RWPE1 (cell line): ENCODE data around the gene ITGAX.
"Not testable (repeated sequence)": the region's sequence is repeated elsewhere in the genome, so short reads cannot be mapped to it uniquely, and the experiment has no call there.

ENCODE experiments used
- CTCF ChIA-PET: fragments of 350-600 bp; sonication (Branson Sonifier 250); formaldehyde crosslinking; extraction: SDS; loops from one replicate; lab custom pipeline; 2021; lab: Yijun Ruan, JAX
- POLR2A ChIA-PET: fragments of 400-600 bp; formaldehyde crosslinking; extraction: SDS; loops from one replicate; lab custom pipeline; 2020; ENCODE audit warnings: antibody characterized with exemption; ENCODE audit not compliant: low non-redundant PET; lab: Yijun Ruan, JAX
- DNase-seq: peaks from one replicate; pipeline ENCODE4 v3.0.0; 2012; ENCODE audit warnings: low spot score
- H3K27ac ChIP-seq: fragments of 450-650 bp; 2 replicates; pipeline ENCODE4 v1.5.1; 2017
- TF ChIP-seq, protein P1 (sequence below): fragments of 450-650 bp; conservative IDR thresholded peaks from 2 replicates; pipeline ENCODE4 v1.5.1; 2017; ENCODE audit warnings: low read depth, mild to moderate bottlenecking

Gene ITGAX

DNA sequence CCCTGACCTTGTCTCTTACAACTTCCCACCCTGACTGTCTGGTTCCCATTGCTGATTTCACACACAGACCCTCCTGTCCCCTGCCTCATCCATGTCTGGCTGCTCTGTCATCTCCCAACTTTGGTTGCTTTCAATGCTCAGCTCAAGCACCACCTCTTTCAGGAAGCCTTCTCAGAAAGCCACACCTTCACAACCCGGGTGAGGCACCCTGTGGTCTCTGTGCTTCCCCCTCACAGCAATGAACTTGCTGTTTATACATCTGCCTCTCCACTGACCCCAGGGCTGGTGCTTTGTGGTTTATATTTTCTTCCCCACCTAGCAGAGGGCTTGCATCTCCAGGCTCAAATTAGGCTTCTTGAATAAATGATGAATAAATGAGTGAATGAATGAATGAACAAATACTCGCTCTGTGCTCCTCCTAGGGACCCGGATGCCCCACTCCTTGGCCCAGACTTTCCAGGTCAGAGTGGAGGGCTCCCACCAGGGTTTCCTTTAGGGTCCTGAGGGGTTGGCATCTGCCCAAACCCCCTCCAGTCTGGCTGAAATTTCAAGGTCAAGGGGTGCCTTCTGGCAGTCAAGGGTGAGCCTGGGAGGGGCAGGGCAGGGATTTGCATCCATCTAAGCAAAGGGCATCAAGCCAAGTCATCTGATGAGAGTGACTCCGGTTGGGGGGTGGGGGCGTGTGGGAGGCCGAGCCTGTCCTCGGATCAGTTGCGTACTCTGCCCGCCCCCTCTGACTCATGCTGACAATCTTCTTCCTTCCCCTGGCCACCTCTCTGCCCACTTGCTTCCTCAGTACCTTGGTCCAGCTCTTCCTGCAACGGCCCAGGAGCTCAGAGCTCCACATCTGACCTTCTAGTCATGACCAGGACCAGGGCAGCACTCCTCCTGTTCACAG is at the start of gene ITGAX:
TSS of gene ITGAX (plus strand) at position 783 of the 898 bp plus-strand sequence. CDS start at position 862, 79 bp downstream.
- ChIA-PET CTCF (interaction anchor here (0.6 kb wide), 1 partner anchor 69 kb away, joined by 4 read pairs; no protein-coding TSS in a partner anchor), POLR2A (interaction anchor here (0.5 kb wide), 1 partner anchor 178 kb away, joined by 5 read pairs; no protein-coding TSS in a partner anchor)
- peak; percentile 71 for DNase-seq
- no peak within 1 kb of the TSS for H3K27ac ChIP-seq
- TF ChIP-seq, protein P1, sequence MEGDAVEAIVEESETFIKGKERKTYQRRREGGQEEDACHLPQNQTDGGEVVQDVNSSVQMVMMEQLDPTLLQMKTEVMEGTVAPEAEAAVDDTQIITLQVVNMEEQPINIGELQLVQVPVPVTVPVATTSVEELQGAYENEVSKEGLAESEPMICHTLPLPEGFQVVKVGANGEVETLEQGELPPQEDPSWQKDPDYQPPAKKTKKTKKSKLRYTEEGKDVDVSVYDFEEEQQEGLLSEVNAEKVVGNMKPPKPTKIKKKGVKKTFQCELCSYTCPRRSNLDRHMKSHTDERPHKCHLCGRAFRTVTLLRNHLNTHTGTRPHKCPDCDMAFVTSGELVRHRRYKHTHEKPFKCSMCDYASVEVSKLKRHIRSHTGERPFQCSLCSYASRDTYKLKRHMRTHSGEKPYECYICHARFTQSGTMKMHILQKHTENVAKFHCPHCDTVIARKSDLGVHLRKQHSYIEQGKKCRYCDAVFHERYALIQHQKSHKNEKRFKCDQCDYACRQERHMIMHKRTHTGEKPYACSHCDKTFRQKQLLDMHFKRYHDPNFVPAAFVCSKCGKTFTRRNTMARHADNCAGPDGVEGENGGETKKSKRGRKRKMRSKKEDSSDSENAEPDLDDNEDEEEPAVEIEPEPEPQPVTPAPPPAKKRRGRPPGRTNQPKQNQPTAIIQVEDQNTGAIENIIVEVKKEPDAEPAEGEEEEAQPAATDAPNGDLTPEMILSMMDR: no peak

GRCh38 chr16:31305219-31305618 is 49.8 kb upstream of the ITGAX start:
- TF ChIP-seq, protein P1: no peak
- ChIA-PET POLR2A (no interaction called here), CTCF (no interaction called here)
- DNase-seq: no peak
- H3K27ac ChIP-seq: no peak overlapping the region

DNA sequence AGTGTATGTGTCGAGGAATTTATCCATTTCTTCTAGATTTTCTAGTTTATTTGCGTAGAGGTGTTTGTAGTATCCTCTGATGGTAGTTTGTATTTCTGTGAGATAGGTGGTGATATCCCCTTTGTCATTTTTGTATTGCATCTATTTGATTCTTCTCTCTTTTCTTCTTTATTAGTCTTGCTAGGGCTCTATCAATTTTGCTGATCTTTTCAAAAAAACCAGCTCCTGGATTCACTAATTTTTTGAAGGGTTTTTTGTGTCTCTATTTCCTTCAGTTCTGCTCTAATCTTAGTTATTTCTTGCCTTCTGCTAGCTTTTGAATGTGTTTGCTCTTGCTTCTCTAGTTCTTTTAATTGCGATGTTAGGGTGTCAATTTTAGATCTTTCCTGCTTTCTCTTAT is 46.6 kb upstream of the ITGAX start:
- POLR2A ChIA-PET, DNase-seq, CTCF ChIA-PET, H3K27ac ChIP-seq: not testable (repeated sequence)

GRCh38 chr16:31322500-31322899 is 32.5 kb upstream of the ITGAX start:
- CTCF ChIA-PET: no interaction called here
- TF ChIP-seq, protein P1: no peak
- no peak for DNase-seq
- POLR2A ChIA-PET: no interaction called here
- no peak overlapping the region for H3K27ac ChIP-seq

- no peak for DNase-seq
- TF ChIP-seq, protein P1: no peak
- no peak overlapping the region for H3K27ac ChIP-seq
- ChIA-PET CTCF (no interaction called here), POLR2A (no interaction called here)
Observed at GRCh38 chr16:31323959-31324629, 30.9 kb upstream of the ITGAX start.

DNA sequence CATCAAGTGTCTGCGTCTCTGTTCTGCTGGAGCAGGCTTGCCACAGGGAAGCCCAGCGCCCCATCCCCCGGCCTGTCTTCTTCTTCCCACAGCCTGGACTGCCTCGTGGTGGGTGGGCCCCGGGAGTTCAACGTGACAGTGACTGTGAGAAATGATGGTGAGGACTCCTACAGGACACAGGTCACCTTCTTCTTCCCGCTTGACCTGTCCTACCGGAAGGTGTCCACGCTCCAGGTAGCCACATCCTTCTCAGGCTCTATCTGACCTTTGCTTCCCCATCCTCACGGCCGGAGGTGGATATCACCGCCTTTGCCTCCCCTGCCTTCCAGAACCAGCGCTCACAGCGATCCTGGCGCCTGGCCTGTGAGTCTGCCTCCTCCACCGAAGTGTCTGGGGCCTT is 29.8 kb upstream of the ITGAX start:
- POLR2A ChIA-PET: no interaction called here
- TF ChIP-seq, protein P1: no peak
- CTCF ChIA-PET: no interaction called here
- no peak for DNase-seq
- no peak overlapping the region for H3K27ac ChIP-seq
